Fibroblast of lung (primary cell): ENCODE data around the gene SRD5A2. TPM values are rescaled to one million over a fixed set of nuclear protein-coding genes. Genes with fewer than 3 reads are reported as not detected.

Experiments
- DNase-seq, 2 donors: peaks; one replicate each; pipeline versions ENCODE4 v3.0.0 to v3.0.0-alpha.2; 2010; ENCODE audit warnings: low read depth in 2 of 2
- H2AFZ ChIP-seq: 2 replicates; pipeline ENCODE4 v1.5.1; 2012; ENCODE audit warnings: low read length, control low read depth, inconsistent platforms
- H3K27ac ChIP-seq: 2 replicates; pipeline ENCODE4 v1.5.1; 2011; ENCODE audit warnings: low read length, control low read depth; ENCODE audit not compliant: insufficient read depth
- H3K27me3 ChIP-seq: 2 replicates; pipeline ENCODE4 v1.5.1; 2011; ENCODE audit warnings: mild to moderate bottlenecking, low read length; ENCODE audit not compliant: control insufficient read depth, insufficient read depth
- H3K36me3 ChIP-seq: 2 replicates; pipeline ENCODE4 v1.5.1; 2011; ENCODE audit warnings: low read length; ENCODE audit not compliant: control insufficient read depth, insufficient read depth
- H3K4me1 ChIP-seq: 2 replicates; pipeline ENCODE4 v1.5.1; 2011; ENCODE audit warnings: low read length; ENCODE audit not compliant: control insufficient read depth, insufficient read depth; ENCODE audit errors: extremely low read depth
- H3K4me2 ChIP-seq: 2 replicates; pipeline ENCODE4 v1.5.1; 2011; ENCODE audit warnings: low read length, control low read depth; ENCODE audit not compliant: insufficient read depth; ENCODE audit errors: extremely low read depth
- H3K4me3 ChIP-seq, 4 experiments: fragments of 200-600 bp in 1 of 4; sonication (generic) in 1 of 4; replicated peaks in 1 of 4; 2 replicates each; pipeline ENCODE4 v1.5.1; 2011 to 2016; ENCODE audit warnings: low read length in 4 of 4, low read depth in 3 of 4, mild to moderate bottlenecking in 3 of 4, control low read depth in 2 of 4, inconsistent platforms in 1 of 4, mixed read lengths in 1 of 4; ENCODE audit not compliant: insufficient read depth in 1 of 4; ENCODE audit errors: control extremely low read depth in 1 of 4
- H3K79me2 ChIP-seq: 2 replicates; pipeline ENCODE4 v1.5.1; 2012; ENCODE audit warnings: mild to moderate bottlenecking, low read length, inconsistent platforms; ENCODE audit not compliant: control insufficient read depth, insufficient read depth
- H3K9ac ChIP-seq: 2 replicates; pipeline ENCODE4 v1.5.1; 2011; ENCODE audit warnings: mild to moderate bottlenecking, low read length, control low read depth; ENCODE audit not compliant: insufficient read depth
- H3K9me3 ChIP-seq: 2 replicates; pipeline ENCODE4 v1.5.1; 2012; ENCODE audit warnings: low read depth, low read length; ENCODE audit not compliant: control insufficient read depth, insufficient read depth
- H4K20me1 ChIP-seq: 2 replicates; pipeline ENCODE4 v1.5.1; 2011; ENCODE audit warnings: low read length; ENCODE audit not compliant: control insufficient read depth, insufficient read depth; ENCODE audit errors: extremely low read depth
- CTCF ChIP-seq, 2 donors: IDR thresholded peaks in 1 of 2; conservative IDR thresholded peaks in 1 of 2; 1 replicate in 1 of 2; 2 replicates in 1 of 2; pipeline ENCODE4 v1.5.1; 2011 to 2012; ENCODE audit warnings: low read length in 2 of 2, control low read depth in 1 of 2, inconsistent platforms in 1 of 2, low read depth in 1 of 2, mild to moderate bottlenecking in 1 of 2
- EZH2 ChIP-seq: IDR thresholded peaks from 2 replicates; pipeline ENCODE4 v1.5.1; 2012; ENCODE audit warnings: low read length, control low read depth, mild to moderate bottlenecking; ENCODE audit errors: missing control alignments
- polyA plus RNA-seq, 2 donors: library from polyadenylated mRNA; depleted of rRNA in 1 of 2; stranded (reverse) in 1 of 2; unstranded in 1 of 2; fragments of >200 nt; gene quantifications; 2 replicates each; pipeline ENCODE4 v1.2.1, GENCODE V29; 2011 to 2012; ENCODE audit warnings: missing spikeins in 1 of 2
- total RNA-seq: library from RNA; depleted of rRNA; stranded (reverse); fragments of >200 nt; gene quantifications from 2 replicates; pipeline ENCODE4 v1.2.1, GENCODE V29; 2014

The SRD5A2 gene
- total and polyA plus RNA-seq, 2 donors (not counting 1 experiment from before 2014, with no cell fraction given): not detected

DNA sequence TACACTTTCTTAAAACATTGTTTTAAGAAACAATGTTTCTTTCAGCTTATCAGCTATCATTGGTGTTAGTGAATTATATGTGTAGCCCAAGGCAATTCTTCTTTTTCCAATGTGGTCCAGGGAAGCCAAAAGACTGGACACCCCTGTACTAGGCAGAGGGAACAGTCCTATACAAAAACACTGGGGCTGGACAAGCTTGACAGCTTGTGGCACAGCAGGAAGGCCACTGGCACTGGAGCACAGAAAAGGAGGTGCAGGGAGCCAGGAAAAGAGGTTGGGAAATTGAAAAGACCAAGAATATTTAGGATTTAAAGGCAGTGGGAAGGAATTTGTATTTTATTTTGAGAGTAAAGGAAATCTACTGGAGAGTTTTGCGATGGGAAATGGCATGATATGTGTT lies 47.7 kb downstream of the SRD5A2 start:
- Histone ChIP-seq H3K79me2 (no peaks in the 10 kb centered on the region), H4K20me1 (no peaks in the 10 kb centered on the region), H3K9ac (no peak overlapping the region), H3K27me3 (no peaks in the 10 kb centered on the region), H3K4me1 (no peaks in the 10 kb centered on the region), H3K27ac (no peak overlapping the region), H2AFZ (no peak overlapping the region), H3K4me3 (no peak overlapping the region), H3K9me3 (no peaks in the 10 kb centered on the region), H3K4me2 (no peak overlapping the region), H3K36me3 (no peaks in the 10 kb centered on the region)
- DNase-seq: no peak
- TF ChIP-seq CTCF (conservative IDR thresholded peaks at IDR 0.05 in 1 of 2, IDR thresholded peaks at IDR 0.05 in 1 of 2; ENCODE audit: low read depth in 1 of 2, low read length in 2 of 2): no peak
- TF ChIP-seq EZH2: no peak

DNA sequence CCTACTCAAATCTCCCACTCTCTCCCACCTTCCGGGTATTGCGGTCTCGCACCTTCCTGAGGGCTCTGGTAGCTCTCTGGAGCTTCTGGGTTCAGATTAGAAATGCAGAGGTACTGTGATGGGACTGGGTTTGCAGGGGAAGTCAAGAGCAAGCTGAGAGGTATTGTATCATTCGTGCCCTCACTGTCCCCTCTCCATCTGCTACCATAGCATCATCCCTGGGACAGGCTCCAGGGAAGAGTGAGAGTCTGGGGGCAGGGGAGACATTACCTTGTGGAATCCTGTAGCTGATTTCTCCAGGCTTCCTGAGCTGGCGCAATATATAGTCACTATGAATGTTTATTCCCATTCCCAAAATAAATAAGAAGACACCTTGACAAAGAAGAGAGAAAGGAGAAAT lies 49.6 kb downstream of the SRD5A2 start:
- H3K27me3 ChIP-seq: no peaks in the 10 kb centered on the region
- no peaks in the 10 kb centered on the region for H3K9me3 ChIP-seq
- no peak overlapping the region for H3K4me3 ChIP-seq
- no peak overlapping the region for H2AFZ ChIP-seq
- no peaks in the 10 kb centered on the region for H3K36me3 ChIP-seq
- H3K4me2 ChIP-seq: no peak overlapping the region
- no peak for DNase-seq
- H4K20me1 ChIP-seq: no peaks in the 10 kb centered on the region
- H3K9ac ChIP-seq: no peak overlapping the region
- H3K27ac ChIP-seq: no peak overlapping the region
- no peaks in the 10 kb centered on the region for H3K4me1 ChIP-seq
- no peaks in the 10 kb centered on the region for H3K79me2 ChIP-seq
- TF ChIP-seq CTCF (conservative IDR thresholded peaks at IDR 0.05 in 1 of 2, IDR thresholded peaks at IDR 0.05 in 1 of 2; ENCODE audit: low read depth in 1 of 2, low read length in 2 of 2) (no peak), EZH2 (no peak)

- Histone ChIP-seq H3K4me2 (no peak overlapping the region), H3K79me2 (no peaks in the 10 kb centered on the region), H3K27ac (no peak overlapping the region), H3K4me3 (no peak overlapping the region), H3K36me3 (no peaks in the 10 kb centered on the region), H3K4me1 (no peaks in the 10 kb centered on the region), H3K27me3 (no peaks in the 10 kb centered on the region), H2AFZ (no peak overlapping the region), H3K9me3 (no peaks in the 10 kb centered on the region), H3K9ac (no peak overlapping the region), H4K20me1 (no peaks in the 10 kb centered on the region)
- DNase-seq: no peak
- no peak for TF ChIP-seq EZH2
Measured at GRCh38 chr2:31529256-31529655, 51.5 kb downstream of the SRD5A2 start.
